GM18517 (cell line): ENCODE measurements around the gene BMP6.

Experiments used
- ATAC-seq: cut with Tn5 transposase; IDR thresholded peaks from one replicate; pipeline ENCODE4 v1.9.1; 2021; ENCODE audit warnings: mild to moderate bottlenecking, moderate library complexity; ENCODE audit not compliant: unreplicated experiment

The BMP6 gene

DNA sequence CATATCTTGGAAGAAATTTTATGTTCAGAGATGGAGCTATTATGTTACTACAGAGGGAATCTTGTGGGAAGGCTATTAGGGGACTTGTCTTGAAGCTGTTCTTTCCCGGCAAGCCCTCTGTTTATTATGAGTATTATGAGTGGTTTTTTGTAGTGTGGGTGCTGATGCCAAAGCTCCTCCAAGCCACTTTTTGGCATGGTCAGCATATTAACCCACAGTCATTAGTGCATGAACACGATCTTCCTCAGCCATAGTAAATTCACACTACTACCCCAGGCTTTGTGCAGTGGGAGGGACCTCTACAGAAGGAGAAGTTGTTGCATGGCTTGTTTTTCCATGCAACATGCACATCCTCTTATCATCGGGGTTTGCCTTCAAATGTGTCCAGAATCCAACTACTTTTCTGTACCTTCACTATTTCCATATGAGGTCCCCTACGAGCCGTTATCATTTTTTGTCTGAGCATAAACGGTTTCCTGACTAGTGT, 6.5 kb upstream of the BMP6 start:
- no peak for ATAC-seq

- no peak for ATAC-seq
Measured at GRCh38 chr6:7720346-7720745, 5.6 kb upstream of the BMP6 start.

DNA sequence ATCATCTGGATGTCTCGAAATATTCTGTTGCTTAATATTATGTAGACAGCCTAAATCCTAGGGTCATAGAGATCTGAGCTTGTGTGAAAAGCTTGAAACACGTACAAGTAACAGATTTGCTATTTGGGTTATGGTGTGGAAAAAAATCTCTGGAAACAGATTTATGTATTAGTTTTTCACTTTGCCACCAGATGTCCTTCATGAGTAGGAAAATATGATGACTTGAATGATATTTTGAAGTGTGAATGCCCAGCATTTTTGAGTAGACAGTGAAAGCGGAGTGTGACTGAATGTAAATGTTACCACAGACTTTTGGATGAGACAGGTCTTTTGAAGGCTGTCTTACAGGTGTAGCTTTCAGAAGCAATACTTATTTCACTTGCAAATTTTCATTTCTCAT, 4.2 kb upstream of the BMP6 start:
- ATAC-seq = no peak

DNA sequence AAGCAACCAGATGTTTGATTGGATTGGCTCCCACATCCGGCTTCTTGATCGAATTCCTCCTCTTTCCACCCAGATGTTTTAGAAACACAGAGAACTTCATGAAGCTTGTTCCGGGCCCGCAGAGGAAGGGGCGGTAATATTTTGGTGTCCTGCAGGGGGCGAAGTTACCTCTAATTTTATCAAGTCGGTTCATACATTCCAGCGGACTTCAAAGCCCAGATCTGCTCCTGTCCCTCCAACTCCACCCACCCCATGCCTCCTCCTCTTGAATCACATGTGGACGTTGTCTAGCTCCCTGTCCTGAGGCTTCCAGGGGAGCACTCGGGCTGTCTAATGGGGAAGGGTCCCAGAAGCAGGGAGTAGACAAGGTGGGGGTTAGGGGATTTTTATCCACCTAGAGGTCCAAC, 2.9 kb upstream of the BMP6 start:
- ATAC-seq = no peak

GRCh38 chr6:7723554-7723953, 2.3 kb upstream of the BMP6 start:
- ATAC-seq = no peak

- ATAC-seq = no peak
Measured at GRCh38 chr6:7725412-7725811, 487 bp upstream of the BMP6 start.

- no peak for ATAC-seq
Measured at GRCh38 chr6:7726416-7727085, 652 bp downstream of the BMP6 start.

DNA sequence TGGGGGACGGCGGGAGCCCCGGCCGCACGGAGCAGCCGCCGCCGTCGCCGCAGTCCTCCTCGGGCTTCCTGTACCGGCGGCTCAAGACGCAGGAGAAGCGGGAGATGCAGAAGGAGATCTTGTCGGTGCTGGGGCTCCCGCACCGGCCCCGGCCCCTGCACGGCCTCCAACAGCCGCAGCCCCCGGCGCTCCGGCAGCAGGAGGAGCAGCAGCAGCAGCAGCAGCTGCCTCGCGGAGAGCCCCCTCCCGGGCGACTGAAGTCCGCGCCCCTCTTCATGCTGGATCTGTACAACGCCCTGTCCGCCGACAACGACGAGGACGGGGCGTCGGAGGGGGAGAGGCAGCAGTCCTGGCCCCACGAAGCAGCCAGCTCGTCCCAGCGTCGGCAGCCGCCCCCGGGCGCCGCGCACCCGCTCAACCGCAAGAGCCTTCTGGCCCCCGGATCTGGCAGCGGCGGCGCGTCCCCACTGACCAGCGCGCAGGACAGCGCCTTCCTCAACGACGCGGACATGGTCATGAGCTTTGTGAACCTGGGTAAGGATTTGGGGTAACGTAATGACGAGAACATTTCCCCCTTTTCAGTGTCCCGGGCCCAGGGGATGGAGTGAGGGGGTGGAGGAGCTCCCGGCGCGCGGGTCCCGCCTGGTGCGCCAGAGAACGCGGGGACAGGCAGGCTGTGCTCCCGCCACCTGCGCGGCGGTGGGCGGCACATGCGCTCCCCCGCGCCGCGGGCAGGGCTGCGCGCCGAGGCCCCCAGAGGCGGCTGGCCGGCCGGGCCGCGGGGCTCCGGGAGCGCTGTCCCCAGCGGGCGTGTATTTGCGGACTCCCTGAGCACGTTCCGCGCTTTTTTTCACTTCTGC, 1.4 kb downstream of the BMP6 start:
- no peak for ATAC-seq

DNA sequence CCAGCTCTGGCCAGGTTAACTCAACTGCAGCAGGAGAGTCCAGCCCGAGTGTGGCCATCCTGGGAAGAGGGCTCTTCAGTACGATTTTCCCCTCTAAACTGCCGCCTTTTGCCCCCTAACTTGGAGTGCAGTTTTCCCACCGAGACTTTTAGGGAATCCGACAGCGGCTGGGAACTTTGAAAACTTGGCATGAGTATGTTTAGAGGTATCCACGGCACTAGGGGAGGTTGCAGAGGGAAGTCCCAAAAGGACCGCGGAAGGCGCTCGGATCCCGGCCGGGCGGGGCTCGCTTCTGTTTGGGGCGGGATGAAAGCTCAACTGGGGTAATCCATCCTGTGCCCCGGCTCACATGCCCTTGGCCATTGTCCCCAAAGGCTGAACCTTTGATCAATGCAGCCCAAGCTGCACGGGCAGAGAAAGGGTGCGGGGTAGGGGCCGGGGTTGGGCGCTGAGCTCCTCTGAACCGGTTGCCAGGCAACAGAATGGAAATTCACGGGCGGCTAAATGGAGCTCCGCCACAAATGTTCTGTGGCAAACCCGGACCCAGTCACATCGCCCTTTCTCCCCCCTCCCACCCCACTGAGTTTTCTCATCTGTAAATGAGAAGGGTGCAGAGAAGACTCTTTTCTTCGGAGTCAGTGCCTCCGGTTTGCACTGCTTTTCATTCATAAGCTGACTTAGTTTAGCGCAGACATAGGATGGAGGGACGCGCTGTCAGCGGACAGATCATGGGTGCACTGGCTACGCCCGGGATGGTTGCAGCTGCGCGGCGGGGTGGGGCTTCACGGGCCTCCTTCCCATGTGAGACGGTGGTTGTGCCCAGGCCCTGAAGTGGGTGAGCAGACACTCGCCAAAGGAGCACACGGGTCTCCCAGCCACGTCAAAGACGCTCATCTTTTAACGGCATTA, 2.3 kb downstream of the BMP6 start:
- no peak for ATAC-seq

GRCh38 chr6:7728855-7729590, 3.1 kb downstream of the BMP6 start:
- no peak for ATAC-seq

DNA sequence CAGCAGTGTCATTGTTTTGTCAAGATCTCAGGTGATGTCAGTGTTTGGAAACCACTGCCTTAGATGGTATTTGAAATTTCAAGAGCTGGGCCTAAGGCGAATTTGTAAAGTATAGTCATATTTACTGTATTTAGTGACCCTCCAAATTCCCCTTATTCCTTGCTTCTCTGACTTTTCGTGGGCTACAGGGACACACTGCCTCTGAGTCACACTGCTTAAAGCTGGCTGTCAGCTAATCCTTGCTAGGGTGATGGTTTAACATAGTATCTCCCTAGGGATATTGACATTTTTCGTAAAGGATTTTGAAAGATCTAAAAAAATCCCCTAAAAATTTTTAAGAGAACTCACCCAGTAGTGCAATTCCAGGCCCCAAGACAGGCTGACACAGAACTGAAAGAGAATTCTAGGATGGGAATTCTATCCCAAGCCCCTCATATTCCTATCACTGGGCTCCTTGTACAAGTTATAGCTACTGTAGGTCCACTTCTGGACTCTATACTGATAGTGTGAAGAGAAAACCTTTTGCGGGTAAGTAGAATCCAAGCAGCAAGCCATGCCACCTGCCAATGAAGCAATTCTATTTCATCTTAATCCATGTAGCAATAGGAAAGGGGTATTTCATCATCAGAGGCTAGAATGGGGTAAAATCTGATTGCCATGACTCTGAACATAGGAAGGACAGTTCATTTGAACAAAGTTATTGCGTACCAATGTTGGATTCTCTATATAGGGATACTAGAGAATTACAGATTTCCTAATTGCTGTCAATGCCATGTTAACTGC, 4.3 kb downstream of the BMP6 start:
- ATAC-seq = no peak

DNA sequence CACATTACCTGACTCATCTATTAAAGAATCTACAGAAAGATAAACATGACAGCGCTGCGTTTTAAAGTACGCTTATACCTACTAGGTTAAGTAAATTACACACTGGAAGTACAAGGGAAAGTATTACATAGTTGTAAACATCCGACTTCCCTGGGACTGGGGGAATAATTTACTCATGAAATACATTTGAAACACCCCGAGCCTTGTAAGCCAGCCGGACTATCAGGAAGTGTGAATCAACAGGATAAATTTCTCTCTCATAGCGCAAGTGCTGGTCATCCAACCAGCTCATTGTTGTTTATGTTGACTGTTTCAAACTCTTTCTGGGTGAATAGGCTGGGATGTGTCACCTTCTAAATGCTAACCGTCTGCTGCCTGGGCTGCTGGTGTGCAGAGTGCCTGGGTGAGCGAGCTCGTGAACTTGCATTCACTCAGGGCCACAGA, 4.9 kb downstream of the BMP6 start:
- ATAC-seq = no peak

- ATAC-seq = no peak
Measured at GRCh38 chr6:7731294-7731693, 5.4 kb downstream of the BMP6 start.

DNA sequence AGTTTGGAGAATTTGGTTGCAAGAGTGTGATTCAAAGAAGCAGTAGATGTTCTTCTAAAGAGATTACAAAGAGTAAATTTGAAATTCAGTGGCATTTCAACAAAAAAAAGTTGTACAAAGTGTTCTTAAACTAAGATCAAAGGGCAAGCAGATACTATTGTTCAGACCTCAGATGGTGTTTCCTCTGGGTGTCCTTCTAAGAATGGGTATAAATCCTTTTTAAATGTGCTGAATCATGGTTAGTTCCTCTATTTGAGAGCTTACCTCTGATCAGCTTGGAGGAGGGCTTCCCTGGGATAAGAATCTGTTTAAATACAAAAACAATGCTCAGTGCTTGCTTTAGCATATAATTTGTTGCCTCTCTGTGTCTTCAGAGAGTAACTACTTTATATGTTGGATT, 6.3 kb downstream of the BMP6 start:
- no peak for ATAC-seq

DNA sequence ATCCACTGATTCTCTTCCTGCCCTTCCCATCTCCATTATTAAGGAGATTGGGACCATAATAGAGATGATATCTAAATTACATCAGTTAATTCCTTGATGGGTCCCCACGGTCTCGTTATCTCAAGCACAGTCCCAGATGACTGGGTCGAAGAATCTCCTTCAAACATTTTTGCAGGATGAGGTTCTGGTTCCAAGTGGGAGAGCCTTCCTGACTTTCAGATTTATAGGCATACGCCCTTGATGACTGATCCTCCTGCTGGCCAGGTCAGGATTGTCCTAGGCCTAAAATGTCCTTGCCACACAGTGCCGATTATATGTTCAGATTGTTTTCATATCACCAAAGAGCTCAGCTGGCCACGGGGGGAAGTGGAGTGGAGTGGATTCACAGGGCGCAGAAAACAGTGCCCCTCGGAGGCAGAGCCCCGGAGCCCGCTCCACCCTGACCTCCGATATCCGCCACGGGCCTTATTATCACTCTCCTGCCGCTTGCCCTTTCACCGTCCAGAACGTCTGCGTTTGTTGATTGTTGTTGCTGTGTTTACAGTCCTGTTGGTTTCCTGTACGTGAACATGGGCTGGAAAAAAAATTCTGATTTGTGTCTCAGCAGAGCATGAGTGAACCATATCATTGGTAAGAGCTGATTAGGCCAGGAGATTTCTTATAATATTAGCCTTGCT, 8.9 kb downstream of the BMP6 start:
- no peak for ATAC-seq

- no peak for ATAC-seq
Measured at GRCh38 chr6:7737106-7737505, 11.2 kb downstream of the BMP6 start.

DNA sequence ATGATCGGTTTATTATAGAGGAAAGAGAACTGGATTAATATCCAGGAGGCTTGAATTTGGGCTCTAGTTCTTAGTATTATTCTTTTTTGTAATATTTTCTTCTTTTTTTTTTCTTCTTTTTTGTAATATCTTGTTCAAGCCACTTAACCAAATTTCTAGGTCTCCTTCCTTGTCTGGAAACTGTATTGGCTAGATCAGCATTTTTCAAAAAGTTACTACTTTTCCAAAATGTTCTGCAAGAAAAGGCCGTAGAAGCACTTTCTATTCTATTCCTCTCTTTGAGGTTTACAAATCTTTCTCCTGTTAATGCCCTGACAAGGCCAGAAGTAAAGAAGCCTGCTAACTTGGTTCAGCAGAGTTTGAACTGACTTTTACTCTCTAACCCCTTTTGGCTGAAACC, 12.0 kb downstream of the BMP6 start:
- ATAC-seq = no peak

GRCh38 chr6:7742223-7742785, 16.4 kb downstream of the BMP6 start:
- no peak for ATAC-seq

- ATAC-seq = no peak
Measured at GRCh38 chr6:7745942-7746341, 20.0 kb downstream of the BMP6 start.
